ENCODE data around the gene COX6B2.

GRCh38 chr19:55383279-55384130 lies 29.0 kb upstream of the COX6B2 start:
- no peak for TF ChIP-seq ZBTB7A (tag by site-specific recombination; IDR thresholded peaks at IDR 0.05; ENCODE audit: low read depth)
- no peak for TF ChIP-seq PBX3 (CRISPR knock-in tag; IDR thresholded peaks at IDR 0.05)
- no peak for TF ChIP-seq CTCF (tag by site-specific recombination; IDR thresholded peaks at IDR 0.05)
- no peak for TF ChIP-seq PRDM10 (tag by site-specific recombination; IDR thresholded peaks at IDR 0.05)
- no peak for TF ChIP-seq ZBTB10 (tag by site-specific recombination; IDR thresholded peaks at IDR 0.05)
- no peak for TF ChIP-seq PATZ1 (tag by site-specific recombination; IDR thresholded peaks at IDR 0.05)
- TF ChIP-seq ZFP3 (tag by site-specific recombination; IDR thresholded peaks at IDR 0.05; ENCODE audit: low read depth) = no peak
- no peak for TF ChIP-seq ZNF654 (tag by site-specific recombination; IDR thresholded peaks at IDR 0.05; ENCODE audit: low read depth)
- no peak for TF ChIP-seq ZNF132 (tag by site-specific recombination; IDR thresholded peaks at IDR 0.05; ENCODE audit: borderline replicate concordance)

All from HEK293 (cell line).